SU-DHL-6 (cell line): ENCODE results near the gene ZNRF1.
"Not testable (repeated sequence)": the region's sequence is repeated elsewhere in the genome, so short reads cannot be mapped to it uniquely, and the experiment has no call there.

Experiments
- H2AFZ ChIP-seq: fragments of 200-600 bp; sonication (generic); 2 replicates; pipeline ENCODE4 v1.6.1; 2014; ENCODE audit warnings: low read depth, mild to moderate bottlenecking, moderate library complexity, mixed read lengths, antibody characterized with exemption, low read length; ENCODE audit not compliant: severe bottlenecking
- H3F3A ChIP-seq: fragments of 200-600 bp; shearing (Covaris generic); 2 replicates; pipeline ENCODE4 v1.6.0; 2016; ENCODE audit warnings: antibody characterized with exemption, mild to moderate bottlenecking; ENCODE audit not compliant: insufficient read depth
- H3K27ac ChIP-seq: fragments of 200-600 bp; sonication (generic); 2 replicates; pipeline ENCODE4 v1.5.1; 2016; ENCODE audit warnings: low read depth, mild to moderate bottlenecking, low read length, moderate library complexity, mixed read lengths
- H3K27me3 ChIP-seq: fragments of 200-600 bp; sonication (generic), shearing (Covaris generic); 2 replicates; pipeline ENCODE4 v1.6.0; 2014; ENCODE audit warnings: mild to moderate bottlenecking, low read length
- H3K36me3 ChIP-seq: fragments of 200-600 bp; sonication (generic); 2 replicates; pipeline ENCODE4 v1.6.1; 2014; ENCODE audit warnings: mild to moderate bottlenecking, low read length, mixed read lengths
- H3K4me2 ChIP-seq: fragments of 300-600, 200-600 bp; shearing (Covaris generic), sonication (generic); 2 replicates; pipeline ENCODE4 v1.6.0; 2014; ENCODE audit warnings: low read length, low read depth, mild to moderate bottlenecking; ENCODE audit not compliant: poor library complexity, severe bottlenecking
- H3K4me3 ChIP-seq: fragments of 200-600 bp; sonication (generic); 2 replicates; pipeline ENCODE4 v1.5.1; 2014; ENCODE audit warnings: antibody characterized with exemption, low read length, mild to moderate bottlenecking, mixed read lengths; ENCODE audit not compliant: insufficient read depth, poor library complexity, severe bottlenecking
- H3K79me2 ChIP-seq: fragments of 200-600 bp; sonication (generic); 2 replicates; pipeline ENCODE4 v1.6.1; 2014; ENCODE audit warnings: mild to moderate bottlenecking, low read length, moderate library complexity; ENCODE audit not compliant: insufficient read depth
- H3K9ac ChIP-seq: fragments of 200-600 bp; sonication (generic); 2 replicates; pipeline ENCODE4 v1.7.0; 2014; ENCODE audit warnings: mild to moderate bottlenecking, low read length
- H3K9me2 ChIP-seq: fragments of 200-600 bp; sonication (generic); replicated peaks from 2 replicates; pipeline ENCODE4 v1.6.1; 2014; ENCODE audit warnings: low read length; ENCODE audit not compliant: insufficient read depth
- H3K9me3 ChIP-seq: fragments of 200-600 bp; sonication (generic); 2 replicates; pipeline ENCODE4 v1.6.1; 2014; ENCODE audit warnings: low read length, mixed read lengths; ENCODE audit not compliant: insufficient read depth
- H4K20me1 ChIP-seq: fragments of 200-600 bp; sonication (generic); 2 replicates; pipeline ENCODE4 v1.6.1; 2014; ENCODE audit warnings: low read depth, mild to moderate bottlenecking, antibody characterized with exemption, low read length, moderate library complexity, mixed read lengths
- CTCF ChIP-seq: fragments of 200-600 bp; sonication (generic); IDR thresholded peaks from one replicate; pipeline ENCODE4 v1.5.1; 2017; ENCODE audit warnings: antibody characterized with exemption, mild to moderate bottlenecking, low read length, moderate library complexity; ENCODE audit not compliant: insufficient read depth, poor library complexity, severe bottlenecking
- EZH2phosphoT487 ChIP-seq: fragments of 200-600 bp; sonication (generic), shearing (Covaris generic); conservative IDR thresholded peaks from 2 replicates; pipeline ENCODE4 v1.6.1; 2018; ENCODE audit warnings: mild to moderate bottlenecking, antibody characterized with exemption, low read length, moderate library complexity, mixed read lengths

Gene ZNRF1

GRCh38 chr16:75088934-75089333, 90.1 kb downstream of the ZNRF1 start:
- Histone ChIP-seq H3K9me3 (no peaks in the 10 kb centered on the region), H4K20me1 (no peaks in the 10 kb centered on the region), H2AFZ (no peak overlapping the region), H3K4me2 (no peak overlapping the region), H3F3A (no peaks in the 10 kb centered on the region), H3K9me2 (no peaks in the 10 kb centered on the region), H3K9ac (no peak overlapping the region), H3K4me3 (no peak overlapping the region), H3K27ac (no peak overlapping the region), H3K79me2 (no peaks in the 10 kb centered on the region), H3K36me3 (no peaks in the 10 kb centered on the region), H3K27me3 (no peaks in the 10 kb centered on the region)
- TF ChIP-seq CTCF, result no peak
- TF ChIP-seq EZH2phosphoT487, result no peak

GRCh38 chr16:75089486-75090202, 90.8 kb downstream of the ZNRF1 start:
- H3K27ac ChIP-seq, result no peak overlapping the region
- no peaks in the 10 kb centered on the region for H3K36me3 ChIP-seq
- H4K20me1 ChIP-seq, result no peaks in the 10 kb centered on the region
- H3K4me3 ChIP-seq, result no peak overlapping the region
- H2AFZ ChIP-seq, result no peak overlapping the region
- H3K79me2 ChIP-seq, result no peaks in the 10 kb centered on the region
- TF ChIP-seq CTCF (no peak), EZH2phosphoT487 (no peak)
- H3K4me2 ChIP-seq, result no peak overlapping the region
- H3K9me3 ChIP-seq, result no peaks in the 10 kb centered on the region
- H3K27me3 ChIP-seq, result no peaks in the 10 kb centered on the region
- no peaks in the 10 kb centered on the region for H3F3A ChIP-seq
- no peaks in the 10 kb centered on the region for H3K9me2 ChIP-seq
- no peak overlapping the region for H3K9ac ChIP-seq

GRCh38 chr16:75090899-75091298, 92.1 kb downstream of the ZNRF1 start:
- H3K27ac ChIP-seq, result not testable (repeated sequence)

GRCh38 chr16:75091619-75092018, 92.8 kb downstream of the ZNRF1 start:
- H3K36me3 ChIP-seq, H3F3A ChIP-seq, H3K9me3 ChIP-seq, H3K9ac ChIP-seq, H3K4me2 ChIP-seq, H3K9me2 ChIP-seq, H3K27ac ChIP-seq, H2AFZ ChIP-seq, H3K4me3 ChIP-seq, H3K79me2 ChIP-seq, H3K27me3 ChIP-seq, H4K20me1 ChIP-seq: not testable (repeated sequence)

More at GRCh38 chr16:75090899-75091298, 92.1 kb downstream of the ZNRF1 start:
- not testable (repeated sequence) for H3K9me2 ChIP-seq, H3K36me3 ChIP-seq, H4K20me1 ChIP-seq, H3K4me3 ChIP-seq, H3K9ac ChIP-seq, H3K27me3 ChIP-seq, H2AFZ ChIP-seq, H3K9me3 ChIP-seq, H3K79me2 ChIP-seq, H3K4me2 ChIP-seq, H3F3A ChIP-seq
